Body of pancreas (tissue), 4 donors: Measurements from ENCODE around the gene WWOX.

Experiments used
- CTCF ChIP-seq, 7 experiments: fragments of 450-650 bp in 4 of 7; fragments of 200-600 bp in 3 of 7; sonication (generic) in 3 of 7; IDR thresholded peaks; one replicate each; pipeline ENCODE4 v1.5.1; 2016 to 2019; ENCODE audit warnings: antibody characterized with exemption in 7 of 7
- POLR2A ChIP-seq, 3 donors: fragments of 450-650 bp; IDR thresholded peaks; one replicate each; pipeline ENCODE4 v1.6.1; 2016; ENCODE audit warnings: antibody characterized with exemption in 3 of 3, mild to moderate bottlenecking in 2 of 3

GRCh38 chr16:79171931-79172705 lies 1072.7 kb downstream of the WWOX start:
- TF ChIP-seq POLR2A (IDR thresholded peaks at IDR 0.05) (no peak), CTCF (IDR thresholded peaks at IDR 0.05) (no peak)
